NCI-H128 (cell line): ENCODE data around the gene DRICH1.
"Not testable (repeated sequence)": the region's sequence is repeated elsewhere in the genome, so short reads cannot be mapped to it uniquely, and the experiment has no call there.

Source experiments
- DNase-seq: peaks from one replicate; lab custom pipeline; 2025; ENCODE audit not compliant: unreplicated experiment; lab: John Stamatoyannopoulos, UW

Gene DRICH1

GRCh38 chr22:23569716-23570115, 62.4 kb downstream of the DRICH1 start:
- no peak for DNase-seq

GRCh38 chr22:23569291-23569690, 62.8 kb downstream of the DRICH1 start:
- no peak for DNase-seq

GRCh38 chr22:23566705-23567475, 65.2 kb downstream of the DRICH1 start:
- no peak for DNase-seq

GRCh38 chr22:23565915-23566704, 66.0 kb downstream of the DRICH1 start:
- DNase-seq: no peak

GRCh38 chr22:23565305-23565914, 66.7 kb downstream of the DRICH1 start:
- DNase-seq: no peak

GRCh38 chr22:23564276-23564675, 67.8 kb downstream of the DRICH1 start:
- DNase-seq: no peak

GRCh38 chr22:23563111-23563510, 69.0 kb downstream of the DRICH1 start:
- no peak for DNase-seq

GRCh38 chr22:23562186-23562585, 69.9 kb downstream of the DRICH1 start:
- DNase-seq: no peak

- not testable (repeated sequence) for DNase-seq
These were observed 71.1 kb downstream of the DRICH1 start for GRCh38 chr22:23561025-23561510.

GRCh38 chr22:23560215-23560614, 71.9 kb downstream of the DRICH1 start:
- DNase-seq: not testable (repeated sequence)
